Measurements from ENCODE around the gene GLDN.

DNA sequence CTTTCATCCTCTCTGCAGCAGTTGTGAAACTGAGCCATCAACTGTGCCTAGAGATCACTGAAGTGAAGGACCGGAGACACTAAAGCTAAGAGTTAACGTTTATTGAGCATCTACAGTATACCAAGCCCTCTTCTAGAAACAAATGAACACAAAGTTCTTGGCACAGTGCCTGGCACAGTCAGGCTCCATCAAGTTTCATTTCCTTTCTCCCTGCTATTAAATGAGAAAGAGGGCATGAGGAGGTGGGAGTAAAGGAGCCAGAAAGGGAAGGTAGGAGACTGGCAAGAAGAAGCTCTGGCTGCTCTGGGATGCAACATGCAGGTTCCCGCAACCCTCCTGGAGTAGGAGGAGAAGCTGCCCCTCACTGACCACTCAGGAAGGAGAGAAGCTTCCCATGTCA lies 33.6 kb upstream of the GLDN start:
- TF ChIP-seq POLR2A (IDR thresholded peaks at IDR 0.05; ENCODE audit: low read length), result no peak
- TF ChIP-seq GATA1 (IDR thresholded peaks at IDR 0.05; ENCODE audit: low read depth, low read length), result no peak

Data from erythroblast (primary cell).